HG02623 (cell line): Measurements from ENCODE around the gene HCN2.
"Not testable (repeated sequence)": the region's sequence is repeated elsewhere in the genome, so short reads cannot be mapped to it uniquely, and the experiment has no call there.

Experiments
- ATAC-seq: cut with Tn5 transposase; IDR thresholded peaks from one replicate; pipeline ENCODE4 v1.9.1; 2021; ENCODE audit warnings: moderate library complexity; ENCODE audit not compliant: unreplicated experiment

Gene HCN2

GRCh38 chr19:617551-618246 is 28.0 kb downstream of the HCN2 start:
- ATAC-seq, result no peak

GRCh38 chr19:618247-618619 is 28.6 kb downstream of the HCN2 start:
- ATAC-seq, result no peak

DNA sequence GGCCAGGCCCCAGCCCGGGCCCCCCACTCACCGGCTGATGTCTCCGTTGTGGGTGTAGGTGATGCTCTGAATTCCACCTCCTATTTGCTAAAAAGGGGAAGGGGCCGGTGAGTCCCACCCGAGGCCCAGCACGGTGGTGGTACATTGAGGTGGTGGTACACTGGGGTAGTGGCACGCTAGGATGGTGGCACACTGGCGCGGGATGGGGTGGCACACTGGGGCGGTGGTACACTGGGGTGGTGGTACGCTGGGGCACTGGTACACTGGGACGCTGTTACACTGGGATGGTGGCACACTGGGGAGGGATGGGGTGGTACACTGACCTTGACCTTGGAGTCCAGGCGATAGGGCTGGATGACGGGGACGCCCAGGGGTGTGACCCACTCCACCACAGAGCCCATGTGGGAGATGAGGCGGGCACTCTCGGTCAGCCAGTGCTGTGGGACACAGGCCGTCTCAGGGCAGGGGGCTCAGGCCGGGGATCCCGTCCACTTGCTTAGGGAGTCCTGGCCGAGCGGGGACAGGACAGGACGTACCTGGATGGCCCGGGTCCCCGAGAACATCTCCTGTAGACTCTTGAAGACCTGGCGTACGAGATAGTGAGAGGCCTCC is 29.1 kb downstream of the HCN2 start:
- no peak for ATAC-seq

DNA sequence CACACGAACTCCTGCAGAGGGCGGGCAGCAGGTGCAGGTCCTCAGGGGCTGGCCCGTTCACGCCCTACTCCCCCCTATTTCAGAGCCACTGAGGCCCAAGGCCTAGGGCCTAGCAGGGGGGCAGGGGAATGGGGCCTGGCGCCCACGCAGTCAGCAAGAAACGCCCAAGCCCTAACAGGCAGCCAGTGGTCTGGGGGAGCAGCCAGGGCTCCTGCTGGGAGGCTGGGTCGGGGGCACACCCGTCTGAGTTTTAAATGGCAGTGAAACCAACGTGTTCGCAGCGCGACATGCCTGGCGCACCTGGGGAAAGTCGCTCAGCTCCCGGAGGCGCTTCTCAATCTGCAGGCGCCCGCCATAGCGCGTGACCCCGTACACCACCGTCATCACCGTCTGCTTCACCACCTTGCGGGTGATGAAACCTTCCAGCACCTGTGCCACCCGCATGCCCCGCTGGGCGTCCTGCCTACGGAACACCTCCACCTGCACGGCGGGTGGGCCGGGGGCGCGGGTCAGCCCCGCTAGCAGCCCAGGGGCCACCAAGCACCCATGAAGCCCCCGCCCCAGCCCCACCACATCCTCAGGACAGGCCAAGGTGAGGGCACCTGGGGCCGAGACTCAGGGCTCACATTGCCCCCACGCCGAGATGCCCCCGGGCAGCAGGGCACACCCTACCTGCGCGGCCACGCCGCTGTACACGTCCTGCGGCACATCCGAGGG is 29.8 kb downstream of the HCN2 start:
- no peak for ATAC-seq

GRCh38 chr19:620166-620862 is 30.6 kb downstream of the HCN2 start:
- ATAC-seq, result no peak

GRCh38 chr19:621191-621590 is 31.5 kb downstream of the HCN2 start:
- ATAC-seq, result not testable (repeated sequence)

DNA sequence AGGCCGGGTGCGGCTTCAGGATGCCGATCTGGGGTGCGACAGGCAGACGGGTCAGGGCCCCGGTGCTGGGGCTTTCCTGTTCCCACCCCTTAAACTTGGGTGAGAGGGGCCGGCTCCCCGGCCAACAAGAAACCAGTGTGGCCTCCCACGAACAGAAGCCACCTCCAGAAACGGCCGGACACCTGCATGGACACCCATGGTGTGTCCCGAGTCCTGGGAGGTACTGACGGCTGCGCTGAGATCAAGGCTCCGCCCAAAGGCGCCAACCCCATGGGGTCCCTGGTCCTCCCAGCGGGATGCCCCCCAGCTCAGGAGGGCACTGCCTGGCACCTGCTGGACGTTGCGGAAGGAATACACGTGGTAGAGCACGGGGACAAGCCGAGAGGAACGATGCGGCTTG is 32.1 kb downstream of the HCN2 start:
- no peak for ATAC-seq

DNA sequence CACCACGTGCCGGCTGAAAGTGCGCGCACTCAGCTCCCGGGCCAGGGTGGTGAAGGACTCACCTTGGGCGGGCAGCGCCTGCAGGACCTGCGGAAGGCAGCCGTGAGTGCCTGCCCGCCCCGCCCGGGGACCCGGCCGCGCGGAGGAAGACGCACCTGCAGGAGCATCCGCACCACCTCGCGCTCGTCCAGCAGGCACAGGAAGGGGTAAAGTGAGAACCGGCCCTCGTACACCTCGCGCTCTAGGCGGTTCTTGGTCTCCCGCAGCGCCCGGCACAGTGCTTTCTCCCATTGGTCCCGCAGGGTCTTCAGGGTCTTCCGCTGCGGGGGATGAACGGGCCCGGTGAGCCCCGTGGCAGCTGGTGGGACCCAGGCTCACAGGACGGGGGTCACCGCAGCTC is 33.0 kb downstream of the HCN2 start:
- no peak for ATAC-seq

- no peak for ATAC-seq
Measured at GRCh38 chr19:623175-623916, 33.7 kb downstream of the HCN2 start.

GRCh38 chr19:623974-624373 is 34.3 kb downstream of the HCN2 start:
- no peak for ATAC-seq

- ATAC-seq, result no peak
Measured at GRCh38 chr19:624433-625109, 34.9 kb downstream of the HCN2 start.

DNA sequence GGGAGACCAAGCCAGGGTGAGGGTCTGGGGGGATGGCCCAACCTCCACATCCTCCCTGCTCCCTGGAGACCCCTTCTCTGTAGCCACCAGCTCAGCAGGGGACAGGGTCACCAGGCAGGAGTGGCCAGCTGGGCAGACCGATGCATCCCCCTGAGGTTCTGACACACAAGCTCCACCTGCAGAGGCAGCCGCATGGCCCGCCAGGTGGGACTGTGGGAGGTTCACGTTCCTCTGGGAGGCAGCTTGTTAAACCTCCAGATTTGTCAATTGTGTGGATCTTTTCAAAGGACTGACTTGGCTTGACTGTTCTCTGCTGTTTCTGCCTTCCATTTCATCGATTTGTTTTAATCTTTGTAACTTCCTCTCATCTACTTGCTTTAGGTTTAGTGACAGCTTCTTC is 35.6 kb downstream of the HCN2 start:
- no peak for ATAC-seq

DNA sequence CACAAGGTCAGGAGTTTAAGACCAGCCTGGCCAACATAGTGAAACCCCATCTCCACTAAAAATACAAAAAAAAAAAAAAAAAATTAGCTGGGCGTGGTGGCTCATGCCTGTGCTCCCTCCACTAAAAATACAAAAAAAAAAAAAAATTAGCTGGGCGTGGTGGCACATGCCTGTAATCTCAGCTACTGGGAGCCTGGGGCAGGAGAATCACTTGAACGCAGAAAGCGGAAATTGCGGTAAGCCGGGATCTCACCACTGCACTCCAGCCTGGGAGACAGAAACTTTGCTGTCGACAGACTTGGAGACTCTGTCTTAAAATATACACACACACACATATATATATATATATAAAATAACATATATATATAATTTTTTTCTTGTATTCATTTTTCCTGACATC is 36.9 kb downstream of the HCN2 start:
- ATAC-seq, result not testable (repeated sequence)

DNA sequence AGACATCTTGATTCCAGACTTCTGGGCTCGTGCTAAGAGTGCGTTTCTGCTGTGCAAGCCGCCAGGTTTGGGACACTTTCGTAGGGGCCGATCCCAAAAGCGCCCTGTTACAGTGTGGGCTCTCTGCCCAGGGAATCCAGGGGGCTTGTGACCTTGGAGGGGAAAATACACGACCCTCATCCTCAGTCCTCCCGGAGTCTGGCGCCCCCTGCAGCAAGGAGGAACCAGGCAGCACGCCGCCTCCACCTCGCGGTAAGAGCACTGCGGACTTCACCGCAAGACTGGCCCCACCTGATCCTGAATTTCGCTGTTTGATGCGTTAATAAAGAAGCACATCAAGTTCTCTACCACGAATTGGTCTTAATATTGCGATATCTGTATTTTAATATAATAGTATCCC is 38.5 kb downstream of the HCN2 start:
- no peak for ATAC-seq

DNA sequence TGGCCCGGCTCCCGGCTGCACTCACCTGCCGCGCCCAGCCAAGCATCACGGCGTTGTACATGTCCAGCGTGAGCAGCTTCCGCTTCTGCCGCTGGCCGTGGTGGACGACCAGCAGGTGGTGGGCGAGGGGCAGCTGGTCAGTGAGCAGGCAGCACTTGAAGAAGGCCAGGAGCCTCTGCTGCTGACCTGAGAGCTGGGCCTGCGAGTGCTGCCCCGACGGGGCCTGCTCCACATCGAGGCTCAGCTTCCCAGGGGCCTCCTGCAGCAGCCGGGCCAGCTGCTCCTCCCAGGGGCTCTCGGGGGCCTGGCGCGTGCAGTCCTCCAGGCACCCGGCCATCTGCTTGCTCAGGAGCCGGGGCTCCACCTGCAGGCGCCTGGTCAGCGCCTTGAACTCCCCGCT is 39.8 kb downstream of the HCN2 start:
- ATAC-seq, result not testable (repeated sequence)

DNA sequence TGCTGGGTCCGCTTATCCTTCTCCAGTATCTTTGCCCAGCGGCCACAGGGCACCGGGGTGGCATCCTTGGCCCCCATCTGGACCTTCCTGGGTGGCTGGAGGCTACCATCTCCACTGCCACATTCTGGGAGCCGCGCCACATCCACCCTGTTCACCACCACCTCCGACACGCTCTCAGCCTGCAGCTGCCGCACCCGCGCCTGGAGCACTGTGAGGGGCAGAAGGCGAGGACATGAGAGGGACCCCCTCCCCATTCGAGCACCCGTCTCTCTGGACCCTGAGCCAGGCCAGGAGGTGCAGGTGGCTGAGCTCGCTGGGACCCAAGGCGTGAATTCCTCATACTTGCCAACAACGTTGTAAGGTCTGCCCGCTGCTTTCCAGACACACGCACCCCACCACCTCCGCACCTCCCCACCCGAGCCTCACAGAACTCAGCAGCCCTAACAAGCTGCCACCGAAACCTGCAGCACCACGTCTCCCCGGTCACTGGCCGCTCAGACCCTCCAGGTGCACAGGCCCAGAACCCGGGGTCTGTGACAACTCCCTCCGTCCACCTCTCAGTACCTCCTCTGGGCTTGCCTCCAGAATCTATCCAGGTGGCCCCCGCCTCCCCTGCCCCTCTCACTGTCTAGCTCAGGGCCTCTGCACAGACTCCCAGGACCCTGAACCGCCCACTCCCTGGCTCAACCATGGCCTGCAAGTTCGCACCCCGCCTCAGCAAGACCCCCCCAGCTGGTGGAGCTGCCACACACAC is 40.5 kb downstream of the HCN2 start:
- no peak for ATAC-seq

DNA sequence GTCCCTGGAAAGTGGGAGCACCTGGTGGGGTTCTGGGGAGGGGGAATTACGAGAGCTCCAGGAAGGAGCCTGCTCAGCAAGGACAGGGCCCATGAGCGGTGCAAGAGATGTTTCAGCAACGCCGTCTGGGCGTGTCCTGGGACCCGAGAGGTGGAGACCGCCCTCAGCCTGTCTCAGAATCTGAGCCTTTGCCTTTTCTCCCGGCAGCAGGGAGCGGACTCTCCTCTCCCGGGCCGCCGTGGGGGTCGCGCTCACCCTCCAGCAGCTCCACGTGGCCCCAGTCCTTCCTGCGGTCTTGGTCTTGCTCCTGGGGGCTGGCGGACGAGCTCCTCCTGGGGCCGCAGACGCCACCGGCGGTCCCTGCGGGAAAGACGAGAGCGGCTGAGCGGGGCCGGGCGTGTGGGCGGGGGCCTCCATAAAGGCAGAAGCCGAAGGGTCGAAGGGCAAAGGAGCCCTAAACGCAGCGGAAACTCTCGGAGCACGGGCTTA is 42.9 kb downstream of the HCN2 start:
- ATAC-seq, result peak; percentile 23

- peak; percentile 72 for ATAC-seq
Measured at GRCh38 chr19:633068-633785, 43.5 kb downstream of the HCN2 start, which contains the start of gene POLRMT. Gene POLRMT, minus strand, starts transcription at chr19:633537. Its CDS starts 25 bp downstream, at chr19:633512.
